Fibroblast of mammary gland (primary cell): ENCODE data around the gene HIRIP3.
A peak's percentile ranks its signal among the peaks of the same experiment; 100 is the strongest.
"Not testable (repeated sequence)": the region's sequence is repeated elsewhere in the genome, so short reads cannot be mapped to it uniquely, and the experiment has no call there.

Experiments
- DNase-seq: peaks from one replicate; pipeline ENCODE4 v3.0.0-alpha.2; 2010; ENCODE audit warnings: low read depth
- H3K4me3 ChIP-seq: 2 replicates; pipeline ENCODE4 v1.5.1; 2011; ENCODE audit warnings: low read depth, mild to moderate bottlenecking, low read length, moderate library complexity; ENCODE audit not compliant: control insufficient read depth
- TF ChIP-seq, protein P1 (sequence below): conservative IDR thresholded peaks from 2 replicates; pipeline ENCODE4 v1.5.1; 2011; ENCODE audit warnings: low read depth, low read length, inconsistent platforms; ENCODE audit not compliant: control insufficient read depth, insufficient read depth

Gene HIRIP3

DNA sequence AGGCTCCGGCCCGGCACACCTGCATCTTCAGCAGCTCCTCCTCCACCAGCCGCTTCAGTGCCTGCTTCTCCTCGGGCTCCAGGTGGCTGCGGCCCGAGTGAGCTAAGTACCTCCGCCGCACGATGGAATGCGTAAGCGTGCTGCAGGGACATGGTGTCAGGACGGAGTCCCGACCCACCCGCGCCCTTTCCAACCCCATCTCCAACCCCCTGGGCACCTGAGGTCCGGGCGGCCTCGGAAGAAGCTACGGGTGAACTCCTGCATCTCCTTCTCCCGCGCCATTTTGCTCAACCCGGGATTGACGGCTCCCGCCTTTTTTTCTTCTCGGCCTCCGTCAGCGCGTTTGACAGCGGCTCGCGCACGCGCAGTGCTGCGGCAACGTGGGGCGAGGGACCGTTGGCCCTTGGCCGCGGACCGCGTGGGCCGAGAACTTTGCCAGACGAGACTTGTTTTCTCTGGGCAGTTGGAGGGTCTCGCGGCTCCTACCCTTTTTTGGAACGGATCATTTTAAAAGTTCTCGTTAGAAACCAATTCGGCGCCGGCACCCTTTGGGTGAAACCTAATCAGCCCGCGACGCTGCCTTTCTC is at the start of gene HIRIP3:
Gene HIRIP3 (minus strand): TSS at position 294 of the 587 bp plus-strand sequence. CDS start 12 bp downstream, at position 282.
- peak; percentile 75 for DNase-seq
- peak within 1 kb of the TSS; percentile 92 for H3K4me3 ChIP-seq
- TF ChIP-seq, protein P1, sequence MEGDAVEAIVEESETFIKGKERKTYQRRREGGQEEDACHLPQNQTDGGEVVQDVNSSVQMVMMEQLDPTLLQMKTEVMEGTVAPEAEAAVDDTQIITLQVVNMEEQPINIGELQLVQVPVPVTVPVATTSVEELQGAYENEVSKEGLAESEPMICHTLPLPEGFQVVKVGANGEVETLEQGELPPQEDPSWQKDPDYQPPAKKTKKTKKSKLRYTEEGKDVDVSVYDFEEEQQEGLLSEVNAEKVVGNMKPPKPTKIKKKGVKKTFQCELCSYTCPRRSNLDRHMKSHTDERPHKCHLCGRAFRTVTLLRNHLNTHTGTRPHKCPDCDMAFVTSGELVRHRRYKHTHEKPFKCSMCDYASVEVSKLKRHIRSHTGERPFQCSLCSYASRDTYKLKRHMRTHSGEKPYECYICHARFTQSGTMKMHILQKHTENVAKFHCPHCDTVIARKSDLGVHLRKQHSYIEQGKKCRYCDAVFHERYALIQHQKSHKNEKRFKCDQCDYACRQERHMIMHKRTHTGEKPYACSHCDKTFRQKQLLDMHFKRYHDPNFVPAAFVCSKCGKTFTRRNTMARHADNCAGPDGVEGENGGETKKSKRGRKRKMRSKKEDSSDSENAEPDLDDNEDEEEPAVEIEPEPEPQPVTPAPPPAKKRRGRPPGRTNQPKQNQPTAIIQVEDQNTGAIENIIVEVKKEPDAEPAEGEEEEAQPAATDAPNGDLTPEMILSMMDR = no peak

DNA sequence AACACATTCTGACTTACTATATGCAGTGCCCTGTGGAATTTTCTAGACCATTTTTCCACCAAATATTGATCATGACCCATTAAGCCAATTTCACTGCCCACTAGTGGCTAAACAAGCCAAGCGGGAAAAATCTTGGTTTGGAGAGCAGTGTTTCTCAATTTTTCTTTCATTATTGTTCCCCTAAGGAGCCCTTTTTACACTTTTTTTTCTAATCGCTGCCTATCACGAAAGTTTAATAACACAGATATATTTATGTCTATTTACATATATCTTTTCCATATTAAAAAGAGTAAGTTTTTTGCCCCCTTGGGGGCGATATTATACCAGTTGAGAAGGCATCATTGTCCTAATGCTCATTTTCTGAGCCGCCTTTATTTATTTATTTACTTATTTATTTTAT is 46.4 kb upstream of the HIRIP3 start:
- peak; percentile 50 for DNase-seq
- H3K4me3 ChIP-seq = no peak overlapping the region
- TF ChIP-seq, protein P1 = peak; percentile 27

DNA sequence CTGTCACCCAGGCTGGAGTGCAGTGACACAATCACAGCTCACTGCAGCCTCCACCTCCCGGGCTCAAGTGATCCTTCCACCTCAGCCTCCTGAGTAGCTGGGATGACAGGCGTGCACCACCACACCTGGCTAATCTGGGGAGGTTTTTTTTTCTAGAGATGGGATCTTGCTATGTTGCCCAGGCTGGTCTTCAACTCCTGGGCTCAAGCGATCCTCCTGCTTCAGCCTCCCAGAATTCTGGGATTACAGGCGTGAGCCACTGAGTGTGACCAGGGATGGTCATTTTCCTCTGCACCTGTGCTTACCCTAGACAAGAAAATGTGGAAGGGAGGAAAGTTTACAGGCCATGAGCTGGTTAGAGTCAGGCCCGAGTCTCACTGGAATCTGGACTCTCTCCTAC is 45.3 kb upstream of the HIRIP3 start:
- not testable (repeated sequence) for DNase-seq, H3K4me3 ChIP-seq

DNA sequence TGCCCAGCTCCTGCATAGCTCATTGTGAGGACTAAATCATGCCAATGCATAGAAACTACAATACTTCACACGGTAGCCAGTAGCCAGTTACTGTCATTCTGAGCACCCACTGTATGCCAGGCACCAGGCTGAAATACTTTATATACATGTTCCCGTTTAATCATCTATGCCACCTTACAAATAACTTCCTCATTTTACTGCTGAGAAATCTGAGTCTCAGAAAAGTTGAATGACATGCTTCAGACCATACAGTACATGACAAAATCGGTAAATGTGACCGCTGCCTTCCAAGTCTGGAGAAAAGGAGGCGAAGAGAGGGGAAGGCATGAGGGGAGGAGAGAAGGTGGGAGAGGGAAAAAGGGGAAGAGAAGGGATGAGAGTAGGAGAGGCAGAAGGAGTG is 44.8 kb upstream of the HIRIP3 start:
- H3K4me3 ChIP-seq = no peak overlapping the region
- TF ChIP-seq, protein P1 = no peak
- no peak for DNase-seq

GRCh38 chr16:30033270-30033669 is 37.9 kb upstream of the HIRIP3 start:
- no peak overlapping the region for H3K4me3 ChIP-seq
- DNase-seq = peak; percentile 39
- TF ChIP-seq, protein P1 = no peak

DNA sequence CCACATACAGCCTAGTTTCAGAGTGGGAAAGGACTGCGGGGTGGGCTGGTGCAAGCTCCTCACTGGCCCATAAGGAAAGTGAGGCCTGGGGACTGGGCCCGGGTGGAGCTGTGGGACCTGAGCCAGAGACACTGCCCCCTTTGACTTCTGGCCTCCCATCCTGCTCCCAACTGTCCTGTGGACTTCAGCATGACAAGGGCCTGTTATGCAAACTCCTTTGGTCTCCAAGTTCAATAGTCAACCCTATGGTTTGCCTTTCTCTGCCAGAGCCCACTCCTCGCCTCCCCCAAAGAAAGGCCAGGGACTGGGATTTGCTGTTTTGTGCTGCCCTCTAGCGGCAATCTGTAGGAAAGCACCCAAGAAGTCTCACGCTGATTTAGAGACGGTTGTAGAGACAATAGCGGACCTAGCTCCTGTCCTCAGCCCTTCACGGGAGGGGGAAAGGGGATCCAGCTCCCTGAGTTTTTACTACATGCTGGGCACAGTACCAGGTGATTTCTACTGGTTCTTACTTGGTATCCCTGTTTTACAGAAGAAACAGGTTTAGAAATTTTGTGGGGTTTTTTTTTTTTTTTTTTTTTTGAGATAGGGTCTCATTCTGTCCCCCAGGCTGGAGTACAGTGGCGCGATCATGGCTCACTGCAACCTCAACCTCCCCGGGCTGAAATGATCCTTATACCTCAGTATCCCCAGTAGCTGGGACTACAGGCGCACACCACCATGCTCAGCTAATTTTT is 36.8 kb upstream of the HIRIP3 start:
- TF ChIP-seq, protein P1 = peak; percentile 87
- DNase-seq = peak; percentile 71
- H3K4me3 ChIP-seq = no peak overlapping the region

DNA sequence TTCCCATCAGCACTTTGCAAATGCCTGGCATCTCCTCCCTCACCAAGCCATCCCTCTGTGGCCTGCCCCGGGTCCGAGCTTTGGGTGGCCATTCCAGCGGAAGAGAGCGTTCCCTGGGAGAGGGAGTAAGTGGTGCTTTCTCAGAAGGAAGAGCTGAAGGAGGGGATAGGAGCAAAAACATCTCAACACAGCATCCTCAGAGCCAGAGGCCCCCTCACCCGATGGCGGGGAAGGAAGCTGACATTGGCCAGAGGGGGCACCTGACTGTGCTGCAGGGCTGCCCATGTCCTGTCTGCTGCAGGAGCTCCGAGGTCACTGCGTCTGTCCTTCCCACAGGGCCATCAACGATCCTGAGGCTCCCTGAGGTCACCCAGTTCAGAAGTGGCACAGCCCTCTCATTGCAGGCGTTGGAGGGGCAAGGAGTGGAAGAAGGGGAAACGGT is 36.1 kb upstream of the HIRIP3 start:
- no peak for DNase-seq
- no peak overlapping the region for H3K4me3 ChIP-seq
- TF ChIP-seq, protein P1 = no peak
